ENCODE data around the gene PAFAH1B1.

DNA sequence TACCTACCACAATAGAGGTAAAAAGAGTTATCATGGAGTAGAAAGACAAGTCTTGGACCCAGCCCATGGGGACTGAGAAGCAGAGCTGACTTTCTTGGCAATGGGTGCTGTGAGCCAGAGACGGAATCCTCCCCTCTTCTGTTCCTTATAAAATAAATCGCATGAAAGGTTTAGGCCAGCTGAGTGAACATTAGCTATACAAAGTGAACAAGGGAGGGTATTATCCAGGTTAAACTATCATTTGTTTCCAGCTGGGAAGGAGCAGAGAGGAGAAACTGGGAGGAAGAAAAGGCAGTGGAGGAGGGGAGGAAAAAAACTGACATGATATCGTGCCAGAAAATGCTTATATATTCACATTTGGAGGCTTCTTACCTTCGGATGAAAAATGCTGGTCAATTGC lies 13.3 kb upstream of the PAFAH1B1 start:
- TF ChIP-seq, protein P1, sequence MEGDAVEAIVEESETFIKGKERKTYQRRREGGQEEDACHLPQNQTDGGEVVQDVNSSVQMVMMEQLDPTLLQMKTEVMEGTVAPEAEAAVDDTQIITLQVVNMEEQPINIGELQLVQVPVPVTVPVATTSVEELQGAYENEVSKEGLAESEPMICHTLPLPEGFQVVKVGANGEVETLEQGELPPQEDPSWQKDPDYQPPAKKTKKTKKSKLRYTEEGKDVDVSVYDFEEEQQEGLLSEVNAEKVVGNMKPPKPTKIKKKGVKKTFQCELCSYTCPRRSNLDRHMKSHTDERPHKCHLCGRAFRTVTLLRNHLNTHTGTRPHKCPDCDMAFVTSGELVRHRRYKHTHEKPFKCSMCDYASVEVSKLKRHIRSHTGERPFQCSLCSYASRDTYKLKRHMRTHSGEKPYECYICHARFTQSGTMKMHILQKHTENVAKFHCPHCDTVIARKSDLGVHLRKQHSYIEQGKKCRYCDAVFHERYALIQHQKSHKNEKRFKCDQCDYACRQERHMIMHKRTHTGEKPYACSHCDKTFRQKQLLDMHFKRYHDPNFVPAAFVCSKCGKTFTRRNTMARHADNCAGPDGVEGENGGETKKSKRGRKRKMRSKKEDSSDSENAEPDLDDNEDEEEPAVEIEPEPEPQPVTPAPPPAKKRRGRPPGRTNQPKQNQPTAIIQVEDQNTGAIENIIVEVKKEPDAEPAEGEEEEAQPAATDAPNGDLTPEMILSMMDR (IDR thresholded peaks at IDR 0.05), result no peak
- TF ChIP-seq POLR2AphosphoS5 (IDR thresholded peaks at IDR 0.05) (no peak), POLR2A (IDR thresholded peaks at IDR 0.05) (no peak)

Data from transverse colon (tissue), 4 donors.